HEK293 (cell line): ENCODE data around the gene CNOT8.
A peak's percentile ranks its signal among the peaks of the same experiment; 100 is the strongest.

Source experiments
- CTCF ChIA-PET: fragments of 350-600 bp; formaldehyde crosslinking; extraction: SDS; loops from one replicate; lab custom pipeline; 2021; ENCODE audit warnings: antibody characterized with exemption; lab: Yijun Ruan, JAX
- POLR2A ChIA-PET: fragments of 300-600 bp; formaldehyde crosslinking; extraction: SDS; loops from one replicate; lab custom pipeline; 2020; ENCODE audit warnings: antibody characterized with exemption, inconsistent platforms; lab: Yijun Ruan, JAX
- H3K27ac ChIP-seq: fragments of 200-500 bp; sonication (Bioruptor generic); 2 replicates; pipeline ENCODE4 v1.5.1; 2014; ENCODE audit warnings: low read depth, low read length, control low read depth, inconsistent platforms; ENCODE audit errors: extremely low read depth
- H3K36me3 ChIP-seq, 2 experiments: fragments of 200-500 bp in 1 of 2; sonication (Bioruptor generic) in 1 of 2; 1 replicate in 1 of 2; 2 replicates in 1 of 2; pipeline ENCODE4 v1.5.1; 2014 to 2017; ENCODE audit warnings: inconsistent platforms in 2 of 2, low read length in 2 of 2; ENCODE audit not compliant: control insufficient read depth in 2 of 2, insufficient read depth in 1 of 2
- H3K4me1 ChIP-seq: fragments of 200-500 bp; sonication (Bioruptor generic); 2 replicates; pipeline ENCODE4 v1.5.1; 2014; ENCODE audit warnings: mild to moderate bottlenecking, low read length, inconsistent platforms; ENCODE audit not compliant: control insufficient read depth, insufficient read depth
- H3K4me3 ChIP-seq: 2 replicates; pipeline ENCODE4 v1.5.1; 2011; ENCODE audit warnings: low read depth, mild to moderate bottlenecking, control low read depth, low read length, moderate library complexity
- H3K9me3 ChIP-seq: fragments of 200-500 bp; sonication (Bioruptor generic); 2 replicates; pipeline ENCODE4 v1.5.1; 2014; ENCODE audit warnings: low read depth, low read length, inconsistent platforms; ENCODE audit not compliant: control insufficient read depth, insufficient read depth
- GFI1B ChIP-seq: fragments of 450-650 bp; formaldehyde crosslinking; IDR thresholded peaks from 2 replicates; pipeline ENCODE4 v1.5.1; 2016; ENCODE audit warnings: missing biosample characterization, missing genetic modification characterization
- HOXA7 ChIP-seq: sonication (generic); formaldehyde crosslinking; IDR thresholded peaks from 2 replicates; pipeline ENCODE4 v1.8.1; 2022; ENCODE audit warnings: missing genetic modification reagents, borderline replicate concordance
- KLF9 ChIP-seq: fragments of 450-650 bp; formaldehyde crosslinking; IDR thresholded peaks from 2 replicates; pipeline ENCODE4 v1.5.1; 2016; ENCODE audit warnings: missing biosample characterization, missing genetic modification characterization, low read depth
- SCRT2 ChIP-seq: fragments of 450-650 bp; formaldehyde crosslinking; IDR thresholded peaks from 2 replicates; pipeline ENCODE4 v1.5.1; 2016; ENCODE audit warnings: missing biosample characterization, missing genetic modification characterization
- SP2 ChIP-seq: fragments of 450-650 bp; formaldehyde crosslinking; IDR thresholded peaks from 2 replicates; pipeline ENCODE4 v1.5.1; 2016; ENCODE audit warnings: missing biosample characterization, missing genetic modification characterization
- YY1 ChIP-seq: fragments of 450-650 bp; formaldehyde crosslinking; IDR thresholded peaks from 2 replicates; pipeline ENCODE4 v1.5.1; 2018; ENCODE audit warnings: missing biosample characterization, missing genetic modification characterization
- ZEB2 ChIP-seq: fragments of 450-650 bp; formaldehyde crosslinking; IDR thresholded peaks from 2 replicates; pipeline ENCODE4 v1.5.1; 2016; ENCODE audit warnings: missing biosample characterization, missing genetic modification characterization
- ZNF114 ChIP-seq: fragments of 450-650 bp; formaldehyde crosslinking; IDR thresholded peaks from 2 replicates; pipeline ENCODE4 v1.5.0; 2017; ENCODE audit warnings: missing biosample characterization, missing genetic modification characterization
- ZNF2 ChIP-seq: fragments of 450-650 bp; formaldehyde crosslinking; IDR thresholded peaks from 2 replicates; pipeline ENCODE4 v1.5.1; 2016; ENCODE audit warnings: missing biosample characterization, missing genetic modification characterization
- ZNF202 ChIP-seq: fragments of 450-650 bp; formaldehyde crosslinking; IDR thresholded peaks from 2 replicates; pipeline ENCODE4 v1.5.1; 2016; ENCODE audit warnings: missing biosample characterization, missing genetic modification characterization, borderline replicate concordance
- ZNF302 ChIP-seq: fragments of 450-650 bp; formaldehyde crosslinking; IDR thresholded peaks from 2 replicates; pipeline ENCODE4 v1.5.1; 2016; ENCODE audit warnings: missing biosample characterization, missing genetic modification characterization, low read depth
- ZNF341 ChIP-seq: fragments of 450-650 bp; formaldehyde crosslinking; IDR thresholded peaks from 2 replicates; pipeline ENCODE4; 2016; ENCODE audit warnings: low read depth, missing biosample characterization, missing genetic modification characterization
- ZNF529 ChIP-seq: fragments of 450-650 bp; formaldehyde crosslinking; IDR thresholded peaks from 2 replicates; pipeline ENCODE4 v1.5.1; 2017; ENCODE audit warnings: missing genetic modification characterization, missing biosample characterization; ENCODE audit not compliant: insufficient replicate concordance
- ZNF555 ChIP-seq: fragments of 450-650 bp; formaldehyde crosslinking; conservative IDR thresholded peaks from 2 replicates; pipeline ENCODE4 v1.5.1; 2017; ENCODE audit warnings: missing biosample characterization, mild to moderate bottlenecking, missing genetic modification characterization, inconsistent platforms
- ZNF560 ChIP-seq: fragments of 450-650 bp; formaldehyde crosslinking; IDR thresholded peaks from 2 replicates; pipeline ENCODE4 v1.5.1; 2017; ENCODE audit warnings: missing biosample characterization, missing genetic modification characterization, borderline replicate concordance
- ZNF623 ChIP-seq: fragments of 450-650 bp; formaldehyde crosslinking; IDR thresholded peaks from 2 replicates; pipeline ENCODE4 v1.5.1; 2016; ENCODE audit warnings: missing biosample characterization, missing genetic modification characterization
- ZNF624 ChIP-seq: fragments of 450-650 bp; formaldehyde crosslinking; IDR thresholded peaks from 2 replicates; pipeline ENCODE4 v1.5.1; 2017; ENCODE audit warnings: missing biosample characterization, missing genetic modification characterization
- ZNF626 ChIP-seq: fragments of 450-650 bp; sonication (Bioruptor Pico); formaldehyde crosslinking; IDR thresholded peaks from 2 replicates; pipeline ENCODE4 v1.5.1; 2018; ENCODE audit warnings: missing biosample characterization, missing genetic modification characterization, inconsistent platforms
- ZSCAN16 ChIP-seq: fragments of 450-650 bp; formaldehyde crosslinking; IDR thresholded peaks from 2 replicates; pipeline ENCODE4 v1.5.1; 2016; ENCODE audit warnings: missing biosample characterization, missing genetic modification characterization
- TF ChIP-seq, protein P1 (sequence below): fragments of 450-650 bp; formaldehyde crosslinking; IDR thresholded peaks from 2 replicates; pipeline ENCODE4 v1.5.1; 2017; ENCODE audit warnings: missing biosample characterization, missing genetic modification characterization
- TF ChIP-seq, protein P2 (sequence below): fragments of 450-650 bp; formaldehyde crosslinking; IDR thresholded peaks from 2 replicates; pipeline ENCODE4 v1.5.1; 2016; ENCODE audit warnings: missing biosample characterization, missing genetic modification characterization
- TF ChIP-seq, protein P3 (sequence below): fragments of 450-650 bp; formaldehyde crosslinking; IDR thresholded peaks from 2 replicates; pipeline ENCODE4 v1.5.1; 2016; ENCODE audit warnings: missing biosample characterization, missing genetic modification characterization
- TF ChIP-seq, protein P4 (sequence below): fragments of 450-650 bp; formaldehyde crosslinking; IDR thresholded peaks from 2 replicates; pipeline ENCODE4 v1.5.1; 2017; ENCODE audit warnings: missing biosample characterization, missing genetic modification characterization
- TF ChIP-seq, protein P5 (sequence below): fragments of 450-650 bp; formaldehyde crosslinking; IDR thresholded peaks from 2 replicates; pipeline ENCODE4 v1.5.1; 2016; ENCODE audit warnings: missing biosample characterization, missing genetic modification characterization

The CNOT8 gene

DNA sequence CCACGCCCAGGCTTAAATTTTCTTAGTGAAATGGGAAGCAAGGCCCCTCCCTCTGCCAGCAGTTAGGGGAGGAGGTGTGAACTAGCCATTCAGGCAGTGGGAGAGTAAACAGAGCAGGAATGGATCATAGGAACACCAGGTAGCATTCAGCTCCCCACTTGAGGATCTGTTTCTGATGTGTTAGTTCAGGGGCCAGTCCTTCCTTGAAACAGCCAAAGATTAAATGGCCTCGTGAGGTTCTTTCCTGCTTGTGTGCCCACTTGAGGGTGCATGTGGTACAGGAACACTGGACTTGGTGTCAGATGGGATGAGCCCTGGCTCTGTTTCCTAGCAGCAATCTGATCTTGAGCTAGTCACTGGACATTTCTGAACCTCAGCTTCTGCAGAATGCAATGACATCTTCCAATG is 29.2 kb upstream of the CNOT8 start:
- H3K27ac ChIP-seq: no peak overlapping the region
- H3K36me3 ChIP-seq: peaks cover 31 to 35% of the 10 kb centered on the region in 2 experiments; a peak in 2 of 3 replicates
- H3K4me3 ChIP-seq: no peak overlapping the region
- CTCF ChIA-PET: interaction anchor here (0.5 to 0.7 kb wide), 3 partner anchors 20 to 185 kb away, joined by 3 to 4 read pairs (median 3); no protein-coding TSS in a partner anchor
- no peaks in the 10 kb centered on the region for H3K9me3 ChIP-seq
- peaks cover 1% of the 10 kb centered on the region; the same call in 1 of the 2 replicates for H3K4me1 ChIP-seq
- TF ChIP-seq, protein P1, sequence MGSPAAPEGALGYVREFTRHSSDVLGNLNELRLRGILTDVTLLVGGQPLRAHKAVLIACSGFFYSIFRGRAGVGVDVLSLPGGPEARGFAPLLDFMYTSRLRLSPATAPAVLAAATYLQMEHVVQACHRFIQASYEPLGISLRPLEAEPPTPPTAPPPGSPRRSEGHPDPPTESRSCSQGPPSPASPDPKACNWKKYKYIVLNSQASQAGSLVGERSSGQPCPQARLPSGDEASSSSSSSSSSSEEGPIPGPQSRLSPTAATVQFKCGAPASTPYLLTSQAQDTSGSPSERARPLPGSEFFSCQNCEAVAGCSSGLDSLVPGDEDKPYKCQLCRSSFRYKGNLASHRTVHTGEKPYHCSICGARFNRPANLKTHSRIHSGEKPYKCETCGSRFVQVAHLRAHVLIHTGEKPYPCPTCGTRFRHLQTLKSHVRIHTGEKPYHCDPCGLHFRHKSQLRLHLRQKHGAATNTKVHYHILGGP: no peak
- TF ChIP-seq ZNF623 (tag by site-specific recombination) (no peak), SCRT2 (no peak), ZNF624 (tag by site-specific recombination) (no peak), ZNF626 (tag by site-specific recombination) (no peak), ZNF341 (no peak), YY1 (tag by site-specific recombination) (no peak), ZNF560 (tag by site-specific recombination) (no peak)
- TF ChIP-seq, protein P2, sequence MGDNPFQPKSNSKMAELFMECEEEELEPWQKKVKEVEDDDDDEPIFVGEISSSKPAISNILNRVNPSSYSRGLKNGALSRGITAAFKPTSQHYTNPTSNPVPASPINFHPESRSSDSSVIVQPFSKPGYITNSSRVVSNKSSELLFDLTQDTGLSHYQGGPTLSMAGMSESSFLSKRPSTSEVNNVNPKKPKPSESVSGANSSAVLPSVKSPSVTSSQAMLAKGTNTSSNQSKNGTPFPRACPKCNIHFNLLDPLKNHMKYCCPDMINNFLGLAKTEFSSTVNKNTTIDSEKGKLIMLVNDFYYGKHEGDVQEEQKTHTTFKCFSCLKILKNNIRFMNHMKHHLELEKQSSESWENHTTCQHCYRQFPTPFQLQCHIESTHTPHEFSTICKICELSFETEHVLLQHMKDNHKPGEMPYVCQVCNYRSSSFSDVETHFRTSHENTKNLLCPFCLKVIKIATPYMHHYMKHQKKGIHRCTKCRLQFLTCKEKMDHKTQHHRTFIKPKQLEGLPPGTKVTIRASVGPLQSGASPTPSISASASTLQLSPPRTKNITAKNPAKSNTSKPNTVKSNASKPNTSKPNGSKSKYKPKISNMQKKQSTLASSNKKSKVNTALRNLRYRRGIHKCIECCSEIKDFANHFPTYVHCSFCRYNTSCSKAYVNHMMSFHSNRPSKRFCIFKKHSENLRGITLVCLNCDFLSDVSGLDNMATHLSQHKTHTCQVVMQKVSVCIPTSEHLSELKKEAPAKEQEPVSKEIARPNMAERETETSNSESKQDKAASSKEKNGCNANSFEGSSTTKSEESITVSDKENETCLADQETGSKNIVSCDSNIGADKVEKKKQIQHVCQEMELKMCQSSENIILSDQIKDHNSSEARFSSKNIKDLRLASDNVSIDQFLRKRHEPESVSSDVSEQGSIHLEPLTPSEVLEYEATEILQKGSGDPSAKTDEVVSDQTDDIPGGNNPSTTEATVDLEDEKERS (tag by site-specific recombination): no peak
- TF ChIP-seq, protein P3, sequence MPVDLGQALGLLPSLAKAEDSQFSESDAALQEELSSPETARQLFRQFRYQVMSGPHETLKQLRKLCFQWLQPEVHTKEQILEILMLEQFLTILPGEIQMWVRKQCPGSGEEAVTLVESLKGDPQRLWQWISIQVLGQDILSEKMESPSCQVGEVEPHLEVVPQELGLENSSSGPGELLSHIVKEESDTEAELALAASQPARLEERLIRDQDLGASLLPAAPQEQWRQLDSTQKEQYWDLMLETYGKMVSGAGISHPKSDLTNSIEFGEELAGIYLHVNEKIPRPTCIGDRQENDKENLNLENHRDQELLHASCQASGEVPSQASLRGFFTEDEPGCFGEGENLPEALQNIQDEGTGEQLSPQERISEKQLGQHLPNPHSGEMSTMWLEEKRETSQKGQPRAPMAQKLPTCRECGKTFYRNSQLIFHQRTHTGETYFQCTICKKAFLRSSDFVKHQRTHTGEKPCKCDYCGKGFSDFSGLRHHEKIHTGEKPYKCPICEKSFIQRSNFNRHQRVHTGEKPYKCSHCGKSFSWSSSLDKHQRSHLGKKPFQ: peak; percentile 62; the same call in 1 of the 2 replicates
- TF ChIP-seq, protein P4, sequence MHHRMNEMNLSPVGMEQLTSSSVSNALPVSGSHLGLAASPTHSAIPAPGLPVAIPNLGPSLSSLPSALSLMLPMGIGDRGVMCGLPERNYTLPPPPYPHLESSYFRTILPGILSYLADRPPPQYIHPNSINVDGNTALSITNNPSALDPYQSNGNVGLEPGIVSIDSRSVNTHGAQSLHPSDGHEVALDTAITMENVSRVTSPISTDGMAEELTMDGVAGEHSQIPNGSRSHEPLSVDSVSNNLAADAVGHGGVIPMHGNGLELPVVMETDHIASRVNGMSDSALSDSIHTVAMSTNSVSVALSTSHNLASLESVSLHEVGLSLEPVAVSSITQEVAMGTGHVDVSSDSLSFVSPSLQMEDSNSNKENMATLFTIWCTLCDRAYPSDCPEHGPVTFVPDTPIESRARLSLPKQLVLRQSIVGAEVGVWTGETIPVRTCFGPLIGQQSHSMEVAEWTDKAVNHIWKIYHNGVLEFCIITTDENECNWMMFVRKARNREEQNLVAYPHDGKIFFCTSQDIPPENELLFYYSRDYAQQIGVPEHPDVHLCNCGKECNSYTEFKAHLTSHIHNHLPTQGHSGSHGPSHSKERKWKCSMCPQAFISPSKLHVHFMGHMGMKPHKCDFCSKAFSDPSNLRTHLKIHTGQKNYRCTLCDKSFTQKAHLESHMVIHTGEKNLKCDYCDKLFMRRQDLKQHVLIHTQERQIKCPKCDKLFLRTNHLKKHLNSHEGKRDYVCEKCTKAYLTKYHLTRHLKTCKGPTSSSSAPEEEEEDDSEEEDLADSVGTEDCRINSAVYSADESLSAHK (tag by site-specific recombination): peak; percentile 84
- TF ChIP-seq, all 188 proteins: peak for 2
- POLR2A ChIA-PET: no interaction called here

DNA sequence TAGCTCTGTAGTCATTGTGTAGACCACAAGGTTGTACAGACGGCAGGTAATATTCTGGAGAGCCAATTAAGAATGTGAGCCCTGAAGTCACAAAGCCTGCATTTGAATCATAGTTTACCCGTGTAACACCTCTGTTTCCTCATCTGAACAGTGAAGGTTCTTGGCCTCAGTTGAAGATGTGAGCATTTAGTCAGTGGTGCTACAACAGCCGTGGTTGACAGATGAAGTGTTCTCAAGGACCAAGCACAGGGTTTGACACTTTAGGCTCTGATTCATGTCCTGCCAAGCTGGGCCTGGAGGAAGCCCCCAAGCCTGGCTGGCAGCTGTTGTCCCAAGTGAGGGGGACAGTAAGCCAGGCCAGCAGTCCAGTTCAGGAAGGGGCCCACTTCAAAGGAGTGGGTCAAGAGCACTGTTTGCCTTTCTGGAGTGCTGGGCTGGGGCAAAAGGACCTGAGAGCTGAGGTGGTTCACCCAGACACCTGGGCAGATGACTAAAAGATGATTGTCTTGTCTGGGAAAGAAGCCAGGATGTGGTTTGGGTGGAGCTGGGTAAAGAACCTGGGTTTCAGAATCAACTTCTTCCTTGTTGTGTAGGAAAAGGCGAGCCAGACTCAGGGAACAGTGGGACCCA is 28.7 kb upstream of the CNOT8 start:
- ChIA-PET CTCF (interaction anchor here (0.5 to 0.6 kb wide), 2 partner anchors 19 to 59 kb away, joined by 3 read pairs; no protein-coding TSS in a partner anchor), POLR2A (no interaction called here)
- Histone ChIP-seq H3K4me1 (peaks cover 7% of the 10 kb centered on the region; the same call in 1 of the 2 replicates), H3K27ac (no peak overlapping the region), H3K36me3 (peaks cover 31 to 33% of the 10 kb centered on the region in 2 experiments; a peak in 2 of 3 replicates), H3K9me3 (no peaks in the 10 kb centered on the region), H3K4me3 (no peak overlapping the region)
- no peak for TF ChIP-seq ZEB2 (tag by site-specific recombination)
- no peak for TF ChIP-seq HOXA7 (CRISPR knock-in tag)
- TF ChIP-seq, protein P5, sequence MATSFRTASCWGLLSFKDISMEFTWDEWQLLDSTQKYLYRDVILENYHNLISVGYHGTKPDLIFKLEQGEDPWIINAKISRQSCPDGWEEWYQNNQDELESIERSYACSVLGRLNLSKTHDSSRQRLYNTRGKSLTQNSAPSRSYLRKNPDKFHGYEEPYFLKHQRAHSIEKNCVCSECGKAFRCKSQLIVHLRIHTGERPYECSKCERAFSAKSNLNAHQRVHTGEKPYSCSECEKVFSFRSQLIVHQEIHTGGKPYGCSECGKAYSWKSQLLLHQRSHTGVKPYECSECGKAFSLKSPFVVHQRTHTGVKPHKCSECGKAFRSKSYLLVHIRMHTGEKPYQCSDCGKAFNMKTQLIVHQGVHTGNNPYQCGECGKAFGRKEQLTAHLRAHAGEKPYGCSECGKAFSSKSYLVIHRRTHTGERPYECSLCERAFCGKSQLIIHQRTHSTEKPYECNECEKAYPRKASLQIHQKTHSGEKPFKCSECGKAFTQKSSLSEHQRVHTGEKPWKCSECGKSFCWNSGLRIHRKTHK (tag by site-specific recombination): no peak
- no peak for TF ChIP-seq ZNF2 (tag by site-specific recombination)
- no peak for TF ChIP-seq ZNF624 (tag by site-specific recombination)
- TF ChIP-seq KLF9 (tag by site-specific recombination): no peak
- TF ChIP-seq ZNF302 (tag by site-specific recombination): no peak
- TF ChIP-seq SP2 (tag by site-specific recombination): no peak
- no peak for TF ChIP-seq GFI1B
- TF ChIP-seq ZNF555 (tag by site-specific recombination): no peak
- no peak for TF ChIP-seq ZNF202 (tag by site-specific recombination)
- no peak for TF ChIP-seq ZNF529
- TF ChIP-seq ZNF114 (tag by site-specific recombination): no peak
- TF ChIP-seq ZSCAN16 (tag by site-specific recombination): no peak
